Measurements from ENCODE around the gene YIF1A.

YIF1A gene

GRCh38 chr11:66239998-66240780 is 48.8 kb downstream of the YIF1A start:
- Mint-ChIP-seq H3K36me3 (peaks cover 91% of the 10 kb centered on the region), H3K9me3 (no peaks in the 10 kb centered on the region), H3K27ac (peak overlapping the region; percentile 79), H3K4me3 (no peak overlapping the region), H3K4me1 (no peaks in the 10 kb centered on the region)
- ATAC-seq (no peak), DNase-seq (ENCODE audit: low spot score in 2 of 2) (no peak)

- H3K36me3 Mint-ChIP-seq = peaks cover 91% of the 10 kb centered on the region
- H3K9me3 Mint-ChIP-seq = no peaks in the 10 kb centered on the region
- no peak overlapping the region for H3K4me3 Mint-ChIP-seq
- DNase-seq (ENCODE audit: low spot score in 2 of 2) = no peak
- no peak for ATAC-seq
- no peaks in the 10 kb centered on the region for H3K4me1 Mint-ChIP-seq
- no peak overlapping the region for H3K27ac Mint-ChIP-seq
These were observed 49.4 kb downstream of the YIF1A start for GRCh38 chr11:66239511-66239910.

GRCh38 chr11:66238786-66239413 is 50.0 kb downstream of the YIF1A start:
- DNase-seq (ENCODE audit: low spot score in 2 of 2) (no peak), ATAC-seq (no peak)
- Mint-ChIP-seq H3K4me1 (no peaks in the 10 kb centered on the region), H3K27ac (peak overlapping the region; percentile 73), H3K9me3 (no peaks in the 10 kb centered on the region), H3K36me3 (peaks cover 91% of the 10 kb centered on the region), H3K4me3 (no peak overlapping the region)

GRCh38 chr11:66237867-66238266 is 51.1 kb downstream of the YIF1A start:
- H3K4me3 Mint-ChIP-seq = no peak overlapping the region
- H3K27ac Mint-ChIP-seq = peak overlapping the region; percentile 73
- H3K36me3 Mint-ChIP-seq = peaks cover 93% of the 10 kb centered on the region
- no peaks in the 10 kb centered on the region for H3K4me1 Mint-ChIP-seq
- no peak for ATAC-seq
- H3K9me3 Mint-ChIP-seq = no peaks in the 10 kb centered on the region
- DNase-seq (ENCODE audit: low spot score in 2 of 2) = no peak

GRCh38 chr11:66235141-66235540 is 53.8 kb downstream of the YIF1A start:
- Mint-ChIP-seq H3K36me3 (peaks cover 95% of the 10 kb centered on the region), H3K9me3 (no peaks in the 10 kb centered on the region), H3K27ac (peak overlapping the region; percentile 83), H3K4me3 (no peak overlapping the region), H3K4me1 (peaks cover 6% of the 10 kb centered on the region)
- DNase-seq (ENCODE audit: low spot score in 2 of 2) (no peak), ATAC-seq (no peak)

Data from stimulated activated effector memory CD8-positive, alpha-beta T cell treated with anti-CD3 and anti-CD28 coated beads, Interleukin-12 subunit alpha, Interleukin-12 subunit beta, amount 100 ng/mL, for 72 hours (primary cell).